ENCODE data around the gene ZBTB40. TPM values are rescaled to one million over a fixed set of nuclear protein-coding genes. Genes with fewer than 3 reads are reported as not detected.

The ZBTB40 gene
- total and polyA plus RNA-seq, 9 of the 15 experiments (the other 6 are each of a cell fraction or from before 2014, with no cell fraction given), result 2.6 to 26.0 (median 18.8) TPM

DNA sequence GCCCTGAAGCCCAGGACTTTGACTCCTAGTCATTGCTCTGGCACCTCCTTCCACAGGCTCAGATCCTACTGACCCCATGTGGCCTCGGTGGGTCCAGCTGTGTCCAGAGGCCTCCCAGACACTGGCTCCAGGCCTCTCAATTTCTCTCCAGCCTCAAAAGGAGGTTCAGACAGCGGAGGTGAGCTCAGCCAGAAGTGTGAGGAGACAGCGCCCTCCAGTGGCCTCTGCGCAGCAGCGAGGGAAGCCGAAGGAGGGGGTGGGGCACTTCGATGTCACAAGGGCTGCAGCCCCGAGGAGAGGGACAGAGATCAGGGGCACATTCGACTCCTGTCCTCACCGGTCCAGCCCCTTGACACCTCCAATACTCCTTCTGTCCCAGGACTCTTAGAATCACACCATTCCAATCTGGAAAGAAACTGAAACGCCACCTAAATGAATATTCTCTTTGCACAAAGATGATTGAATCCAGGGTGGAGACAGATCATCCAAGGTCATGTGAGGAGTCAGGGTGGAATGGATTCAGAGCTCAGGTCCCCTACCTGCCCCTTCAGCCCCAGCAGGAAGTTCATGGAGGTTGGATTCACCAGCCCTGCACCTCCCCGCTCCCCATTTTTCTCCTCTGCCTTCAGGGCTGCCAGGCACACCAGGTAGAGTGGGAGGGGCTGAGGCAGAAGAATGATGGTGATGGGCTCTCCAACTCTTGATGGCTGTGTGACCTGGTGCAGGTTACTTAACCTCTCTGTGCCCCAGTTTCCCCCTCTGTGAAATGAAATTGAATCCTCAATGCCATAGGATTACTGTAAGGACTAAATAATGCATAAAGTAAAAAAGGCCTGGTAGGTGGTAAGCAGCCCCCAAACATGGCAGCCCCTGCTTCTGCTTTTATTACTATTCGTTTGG lies 34.8 kb upstream of the ZBTB40 start (continued):
- TF ChIP-seq TGIF2 (CRISPR knock-in tag; IDR thresholded peaks at IDR 0.05) (no peak), RFX5 (IDR thresholded peaks at IDR 0.05; ENCODE audit: low read depth, low read length) (no peak), IFI16 (CRISPR knock-in tag; IDR thresholded peaks at IDR 0.05) (no peak), JUND (IDR thresholded peaks at IDR 0.05; ENCODE audit: borderline replicate concordance, low read depth, low read length) (peak; percentile 57), JUND (tag; IDR thresholded peaks at IDR 0.05; ENCODE audit: borderline replicate concordance, low read depth, low read length) (no peak), ZNF217 (CRISPR knock-in tag; IDR thresholded peaks at IDR 0.05) (no peak), ZNF175 (CRISPR knock-in tag; IDR thresholded peaks at IDR 0.05; ENCODE audit: low read depth) (no peak), ARID2 (IDR thresholded peaks at IDR 0.05) (peak; percentile 78; the same call in 1 of the 2 replicates), MAFK (IDR thresholded peaks at IDR 0.05; ENCODE audit: low read length) (peak; percentile 23; the same call in 1 of the 2 replicates), BHLHE40 (IDR thresholded peaks at IDR 0.05; ENCODE audit: low read length) (peak; percentile 21; the same call in 1 of the 2 replicates), IRF2 (CRISPR knock-in tag; IDR thresholded peaks at IDR 0.05) (no peak)
- TF ChIP-seq, protein P1, sequence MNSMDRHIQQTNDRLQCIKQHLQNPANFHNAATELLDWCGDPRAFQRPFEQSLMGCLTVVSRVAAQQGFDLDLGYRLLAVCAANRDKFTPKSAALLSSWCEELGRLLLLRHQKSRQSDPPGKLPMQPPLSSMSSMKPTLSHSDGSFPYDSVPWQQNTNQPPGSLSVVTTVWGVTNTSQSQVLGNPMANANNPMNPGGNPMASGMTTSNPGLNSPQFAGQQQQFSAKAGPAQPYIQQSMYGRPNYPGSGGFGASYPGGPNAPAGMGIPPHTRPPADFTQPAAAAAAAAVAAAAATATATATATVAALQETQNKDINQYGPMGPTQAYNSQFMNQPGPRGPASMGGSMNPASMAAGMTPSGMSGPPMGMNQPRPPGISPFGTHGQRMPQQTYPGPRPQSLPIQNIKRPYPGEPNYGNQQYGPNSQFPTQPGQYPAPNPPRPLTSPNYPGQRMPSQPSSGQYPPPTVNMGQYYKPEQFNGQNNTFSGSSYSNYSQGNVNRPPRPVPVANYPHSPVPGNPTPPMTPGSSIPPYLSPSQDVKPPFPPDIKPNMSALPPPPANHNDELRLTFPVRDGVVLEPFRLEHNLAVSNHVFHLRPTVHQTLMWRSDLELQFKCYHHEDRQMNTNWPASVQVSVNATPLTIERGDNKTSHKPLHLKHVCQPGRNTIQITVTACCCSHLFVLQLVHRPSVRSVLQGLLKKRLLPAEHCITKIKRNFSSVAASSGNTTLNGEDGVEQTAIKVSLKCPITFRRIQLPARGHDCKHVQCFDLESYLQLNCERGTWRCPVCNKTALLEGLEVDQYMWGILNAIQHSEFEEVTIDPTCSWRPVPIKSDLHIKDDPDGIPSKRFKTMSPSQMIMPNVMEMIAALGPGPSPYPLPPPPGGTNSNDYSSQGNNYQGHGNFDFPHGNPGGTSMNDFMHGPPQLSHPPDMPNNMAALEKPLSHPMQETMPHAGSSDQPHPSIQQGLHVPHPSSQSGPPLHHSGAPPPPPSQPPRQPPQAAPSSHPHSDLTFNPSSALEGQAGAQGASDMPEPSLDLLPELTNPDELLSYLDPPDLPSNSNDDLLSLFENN (IDR thresholded peaks at IDR 0.05; ENCODE audit: low read depth in 2 of 2, low read length in 2 of 2), result no peak
- TF ChIP-seq, protein P2, sequence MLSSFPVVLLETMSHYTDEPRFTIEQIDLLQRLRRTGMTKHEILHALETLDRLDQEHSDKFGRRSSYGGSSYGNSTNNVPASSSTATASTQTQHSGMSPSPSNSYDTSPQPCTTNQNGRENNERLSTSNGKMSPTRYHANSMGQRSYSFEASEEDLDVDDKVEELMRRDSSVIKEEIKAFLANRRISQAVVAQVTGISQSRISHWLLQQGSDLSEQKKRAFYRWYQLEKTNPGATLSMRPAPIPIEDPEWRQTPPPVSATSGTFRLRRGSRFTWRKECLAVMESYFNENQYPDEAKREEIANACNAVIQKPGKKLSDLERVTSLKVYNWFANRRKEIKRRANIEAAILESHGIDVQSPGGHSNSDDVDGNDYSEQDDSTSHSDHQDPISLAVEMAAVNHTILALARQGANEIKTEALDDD (IDR thresholded peaks at IDR 0.05), result no peak
- TF ChIP-seq, protein P3, sequence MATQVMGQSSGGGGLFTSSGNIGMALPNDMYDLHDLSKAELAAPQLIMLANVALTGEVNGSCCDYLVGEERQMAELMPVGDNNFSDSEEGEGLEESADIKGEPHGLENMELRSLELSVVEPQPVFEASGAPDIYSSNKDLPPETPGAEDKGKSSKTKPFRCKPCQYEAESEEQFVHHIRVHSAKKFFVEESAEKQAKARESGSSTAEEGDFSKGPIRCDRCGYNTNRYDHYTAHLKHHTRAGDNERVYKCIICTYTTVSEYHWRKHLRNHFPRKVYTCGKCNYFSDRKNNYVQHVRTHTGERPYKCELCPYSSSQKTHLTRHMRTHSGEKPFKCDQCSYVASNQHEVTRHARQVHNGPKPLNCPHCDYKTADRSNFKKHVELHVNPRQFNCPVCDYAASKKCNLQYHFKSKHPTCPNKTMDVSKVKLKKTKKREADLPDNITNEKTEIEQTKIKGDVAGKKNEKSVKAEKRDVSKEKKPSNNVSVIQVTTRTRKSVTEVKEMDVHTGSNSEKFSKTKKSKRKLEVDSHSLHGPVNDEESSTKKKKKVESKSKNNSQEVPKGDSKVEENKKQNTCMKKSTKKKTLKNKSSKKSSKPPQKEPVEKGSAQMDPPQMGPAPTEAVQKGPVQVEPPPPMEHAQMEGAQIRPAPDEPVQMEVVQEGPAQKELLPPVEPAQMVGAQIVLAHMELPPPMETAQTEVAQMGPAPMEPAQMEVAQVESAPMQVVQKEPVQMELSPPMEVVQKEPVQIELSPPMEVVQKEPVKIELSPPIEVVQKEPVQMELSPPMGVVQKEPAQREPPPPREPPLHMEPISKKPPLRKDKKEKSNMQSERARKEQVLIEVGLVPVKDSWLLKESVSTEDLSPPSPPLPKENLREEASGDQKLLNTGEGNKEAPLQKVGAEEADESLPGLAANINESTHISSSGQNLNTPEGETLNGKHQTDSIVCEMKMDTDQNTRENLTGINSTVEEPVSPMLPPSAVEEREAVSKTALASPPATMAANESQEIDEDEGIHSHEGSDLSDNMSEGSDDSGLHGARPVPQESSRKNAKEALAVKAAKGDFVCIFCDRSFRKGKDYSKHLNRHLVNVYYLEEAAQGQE (IDR thresholded peaks at IDR 0.05; ENCODE audit: borderline replicate concordance), result peak; percentile 89
- TF ChIP-seq, protein P3 (CRISPR knock-in tag; IDR thresholded peaks at IDR 0.05; ENCODE audit: low read depth), result no peak

All from K562 (cell line).